Endometrial microvascular endothelial cells (primary cell): ENCODE data around the gene KIF5C. TPM values are rescaled to one million over a fixed set of nuclear protein-coding genes. Genes with fewer than 3 reads are reported as not detected.

Source experiments
- in situ Hi-C: cut with HindIII; loops from 2 replicates; pipeline ENCODE4 v1.10.0; 2017; ENCODE audit warnings: low sequenced_read_pairs, low pct_unique_long_range_greater_than_20kb; ENCODE audit errors: inconsistent ontology term
- total RNA-seq: library from RNA; depleted of rRNA; stranded (reverse); fragments of >200 nt; gene quantifications from one replicate; pipeline ENCODE4 v1.2.3, GENCODE V29; 2015; ENCODE audit errors: inconsistent ontology term

Gene KIF5C
- total RNA-seq, 1 donor from 2014 or later: 4.6 TPM

DNA sequence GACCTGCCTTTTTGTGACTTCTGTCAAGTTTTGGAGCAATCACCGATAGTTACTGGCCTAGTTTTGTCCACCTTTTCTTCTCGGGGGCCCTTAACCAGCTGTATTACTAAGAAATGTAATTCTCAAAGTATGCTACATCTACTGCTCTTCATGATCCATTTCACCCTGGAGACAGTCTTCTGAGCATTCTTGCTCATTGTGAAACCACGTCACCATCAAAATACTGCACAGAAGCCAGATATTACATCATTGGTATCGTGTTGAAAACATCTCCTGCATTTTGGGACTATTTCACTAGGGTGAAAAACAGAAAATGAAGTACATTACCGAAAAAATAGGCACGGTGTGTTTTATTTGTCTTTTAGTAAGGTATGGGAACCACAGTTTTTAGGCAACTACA is 175.2 kb downstream of the KIF5C start:
- in situ Hi-C loops: no loop called here

DNA sequence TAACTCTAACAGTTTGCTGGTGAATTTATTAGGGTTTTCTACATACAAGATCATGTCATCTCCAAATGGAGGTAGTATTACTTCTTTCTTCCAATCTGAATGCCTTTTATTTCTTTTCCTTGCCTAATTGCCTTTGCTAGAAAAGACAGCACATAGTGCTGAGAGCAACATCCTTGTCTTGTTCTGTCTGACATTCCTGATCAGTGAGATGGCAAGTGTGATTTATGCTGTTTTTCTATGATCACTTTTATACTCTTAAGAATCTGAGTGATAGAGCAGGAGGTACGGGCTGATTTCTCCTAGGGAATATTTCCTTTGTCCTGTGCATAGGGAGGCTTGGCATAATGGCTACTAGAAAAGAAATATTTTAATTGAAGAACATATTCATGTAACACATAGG is 180.7 kb downstream of the KIF5C start:
- in situ Hi-C loops: no loop called here

DNA sequence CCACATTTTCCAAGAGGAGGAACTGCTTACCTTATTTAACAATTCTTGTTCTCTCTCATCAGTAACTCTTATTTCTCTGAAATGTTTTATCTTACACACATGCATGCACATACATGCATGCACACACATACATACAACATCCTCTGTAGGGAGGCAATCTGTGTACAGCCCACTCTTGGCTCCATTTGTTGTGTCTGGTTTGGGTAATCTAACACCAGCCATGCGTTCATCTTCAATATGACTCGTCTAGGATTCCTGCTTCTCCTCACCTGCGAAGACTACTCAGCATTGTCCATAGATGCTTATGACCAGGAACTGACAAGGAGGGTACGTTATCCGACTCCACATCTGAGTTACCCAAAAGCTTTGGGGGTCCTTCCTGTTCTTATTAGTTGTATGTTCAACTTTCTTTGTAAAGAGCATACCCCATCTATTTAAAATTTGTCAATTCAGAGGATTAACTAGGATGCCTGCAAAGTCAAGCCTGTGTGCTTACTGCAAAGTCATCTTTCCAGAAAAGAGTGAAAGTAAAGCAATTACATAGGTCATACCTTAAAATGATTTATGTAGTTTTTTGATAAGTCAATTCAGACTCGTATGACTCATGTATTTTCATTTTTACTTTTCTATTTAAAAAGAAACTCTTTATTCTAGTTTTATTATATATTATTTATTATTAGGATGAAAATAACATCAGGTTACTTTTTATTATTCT is 181.7 kb downstream of the KIF5C start:
- in situ Hi-C loops: no loop called here

- in situ Hi-C loops: no loop called here
Observed at GRCh38 chr2:149057401-149057800, 182.4 kb downstream of the KIF5C start.

GRCh38 chr2:149058936-149059335 is 183.9 kb downstream of the KIF5C start:
- in situ Hi-C loops: no loop called here

DNA sequence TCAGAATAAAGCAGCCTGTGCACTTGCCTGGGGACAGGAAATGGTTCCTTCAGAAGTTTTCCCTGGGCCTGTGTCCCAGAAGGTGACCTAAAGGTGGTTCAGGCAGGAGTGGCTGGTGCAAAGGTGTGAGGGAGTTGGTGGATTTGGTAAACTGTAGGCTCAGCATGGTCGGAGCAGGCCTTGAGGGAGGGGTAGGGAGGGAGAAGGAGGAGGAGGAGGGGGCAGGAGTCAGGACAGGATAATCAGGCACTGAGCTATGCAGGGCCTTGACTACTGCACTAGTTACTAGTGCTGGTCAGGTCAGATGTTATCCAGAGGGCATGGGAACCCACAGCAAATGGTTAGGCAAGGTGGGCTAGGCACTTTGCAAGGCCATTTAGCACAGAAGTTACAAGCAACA is 184.8 kb downstream of the KIF5C start:
- in situ Hi-C loops: no loop called here

- in situ Hi-C loops: no loop called here
Observed at GRCh38 chr2:149061133-149061745, 186.2 kb downstream of the KIF5C start.

GRCh38 chr2:149062531-149062930 is 187.5 kb downstream of the KIF5C start:
- in situ Hi-C loops: no loop called here

DNA sequence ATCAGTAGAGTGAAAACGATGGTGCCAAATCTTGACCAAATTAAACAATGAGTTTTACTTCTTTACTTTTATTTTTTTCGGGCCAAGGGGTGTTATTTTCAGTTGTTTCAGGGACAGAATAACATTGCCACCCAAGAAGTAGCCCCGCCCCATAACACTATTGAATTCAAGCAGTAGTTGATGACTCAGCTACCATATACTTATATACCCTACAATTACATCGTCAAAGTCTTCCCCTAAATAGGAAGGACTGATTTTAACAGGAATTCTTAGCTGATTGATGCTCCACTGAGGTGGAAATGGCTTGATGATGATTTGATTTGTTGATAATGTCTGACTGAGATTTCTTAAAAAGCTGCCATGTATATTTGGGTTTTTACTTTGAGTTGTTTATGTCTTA is 188.2 kb downstream of the KIF5C start:
- in situ Hi-C loops: no loop called here

GRCh38 chr2:149064365-149064841 is 189.4 kb downstream of the KIF5C start:
- in situ Hi-C loops: no loop called here

GRCh38 chr2:149064856-149065630 is 190.0 kb downstream of the KIF5C start:
- in situ Hi-C loops: no loop called here

DNA sequence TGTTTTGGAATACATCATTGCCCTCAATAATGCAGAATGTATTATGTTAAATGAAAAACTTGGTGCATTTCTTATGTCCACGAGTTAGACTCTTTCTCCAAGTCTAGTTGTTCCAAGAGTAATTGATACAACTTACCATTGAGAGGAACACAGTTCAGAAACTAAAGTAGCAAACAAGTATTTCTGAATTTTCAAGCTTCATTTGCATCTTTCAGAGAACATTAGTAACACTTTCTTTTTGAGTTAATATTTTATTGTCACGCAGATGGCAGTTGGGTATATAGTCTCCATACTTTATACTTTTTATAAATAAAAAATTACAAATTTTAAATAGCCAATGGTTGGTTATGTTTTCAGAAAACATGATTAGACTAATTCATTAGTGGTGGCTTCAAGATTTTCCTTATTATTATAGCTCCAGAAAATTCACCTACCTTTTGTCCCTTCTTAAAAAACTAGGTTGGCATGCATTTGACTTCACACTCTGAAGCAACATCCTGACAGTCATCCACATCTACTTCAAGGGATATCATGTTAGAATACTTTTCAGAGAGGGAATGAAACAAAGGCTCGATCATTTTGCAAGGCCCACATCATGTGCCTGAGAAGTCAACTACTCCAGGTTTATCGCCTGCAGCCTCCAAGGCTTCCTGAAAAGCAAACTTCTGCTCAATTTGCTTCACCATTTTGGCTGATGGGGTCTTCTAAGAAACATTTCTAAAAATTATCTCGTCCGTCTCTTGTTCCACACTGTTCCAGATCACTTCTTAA is 193.4 kb downstream of the KIF5C start:
- in situ Hi-C loops: no loop called here

DNA sequence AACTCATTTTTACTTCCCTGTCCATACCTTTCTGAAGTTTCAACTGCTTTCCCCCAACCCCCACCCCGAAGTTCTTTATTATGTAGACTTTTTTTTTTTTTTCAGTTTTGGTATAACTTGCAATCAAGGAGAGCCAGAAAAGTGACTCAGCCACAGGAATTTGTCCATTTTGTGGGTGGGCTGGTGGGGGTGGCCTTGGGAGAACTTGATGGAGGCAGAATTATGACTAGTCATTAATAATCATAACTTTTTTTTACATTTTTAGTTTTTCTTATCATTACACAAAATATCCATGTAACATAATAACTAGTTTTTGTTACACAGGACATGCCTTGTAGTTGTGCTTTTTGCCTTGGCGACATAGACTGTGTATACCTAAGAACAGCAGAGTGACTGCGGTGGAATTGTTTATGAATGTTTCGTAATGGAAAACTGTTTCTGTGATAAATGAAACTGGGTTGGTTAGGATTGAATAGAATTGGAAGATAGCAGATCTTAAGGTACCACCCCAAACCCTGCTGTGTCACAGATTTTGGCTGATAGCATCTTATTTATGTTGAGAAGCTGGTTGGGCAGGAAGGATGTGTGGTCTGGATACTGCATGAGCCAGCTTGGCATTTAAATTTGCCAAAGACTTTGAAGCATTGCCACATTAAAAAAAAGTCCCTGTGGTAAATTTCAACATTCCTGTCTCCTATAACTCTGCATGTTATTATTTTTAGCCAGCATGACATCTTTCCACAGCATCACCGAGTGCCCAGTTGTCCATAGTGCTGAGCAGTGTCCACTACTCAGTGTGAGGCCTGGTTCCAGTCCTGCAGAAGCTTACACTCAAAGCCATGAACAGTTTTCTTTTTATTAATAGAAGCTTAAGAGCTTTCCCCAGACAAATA is 194.2 kb downstream of the KIF5C start:
- in situ Hi-C loops: no loop called here

- in situ Hi-C loops: no loop called here
Observed at GRCh38 chr2:149070681-149071320, 195.8 kb downstream of the KIF5C start.

DNA sequence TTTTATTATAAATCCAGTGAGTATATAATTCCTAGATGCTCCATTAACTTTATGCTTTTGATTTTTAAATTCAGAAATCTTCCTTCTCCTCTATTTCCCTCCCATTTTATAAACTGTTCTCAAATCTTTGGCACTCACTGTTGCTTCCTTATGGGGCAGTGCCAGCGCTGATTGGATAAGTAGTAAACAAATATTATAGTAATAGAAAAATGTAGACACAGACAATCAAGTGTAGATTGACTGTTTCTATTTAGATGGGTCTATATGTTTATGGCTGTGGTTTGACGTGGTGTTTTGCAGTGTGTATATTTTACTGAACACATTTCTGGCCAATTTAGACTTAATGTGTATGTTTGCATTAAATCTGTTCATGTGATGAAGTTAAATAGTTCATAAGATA is 200.1 kb downstream of the KIF5C start:
- in situ Hi-C loops: no loop called here

DNA sequence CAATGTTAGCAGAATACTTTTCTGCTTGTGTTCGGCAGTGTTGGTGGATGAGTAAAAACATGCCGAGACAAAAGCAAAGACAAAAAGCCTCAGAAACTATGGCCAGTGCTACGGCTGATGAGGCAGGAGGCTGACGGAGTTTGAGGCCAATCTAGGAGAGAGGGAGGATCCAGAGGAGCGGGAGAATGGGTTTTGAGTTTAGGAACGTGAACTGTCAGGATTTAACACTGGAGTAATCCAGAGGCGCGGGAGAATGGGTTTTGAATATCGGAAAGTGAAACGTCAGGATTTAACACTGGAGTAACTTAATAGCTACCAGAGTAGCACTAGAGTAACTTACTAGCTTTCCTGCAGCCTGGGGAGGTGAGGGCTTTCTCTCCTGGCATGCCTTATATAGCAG is 200.8 kb downstream of the KIF5C start:
- in situ Hi-C loops: no loop called here
